Fibroblast of villous mesenchyme (primary cell): ENCODE results near the gene FAM131A. TPM values are rescaled to one million over a fixed set of nuclear protein-coding genes. Genes with fewer than 3 reads are reported as not detected.
A peak's percentile ranks its signal among the peaks of the same experiment; 100 is the strongest.

Experiments used
- DNase-seq: peaks from one replicate; pipeline ENCODE4 v3.0.0-alpha.2; 2010; ENCODE audit warnings: low read depth
- H3K4me3 ChIP-seq: 2 replicates; pipeline ENCODE4 v1.5.1; 2011; ENCODE audit warnings: low read depth, mild to moderate bottlenecking, low read length
- total RNA-seq: library from RNA; depleted of rRNA; stranded (reverse); fragments of >200 nt; gene quantifications from 2 replicates; pipeline ENCODE4 v1.2.3, GENCODE V29; 2012
- TF ChIP-seq, protein P1 (sequence below): IDR thresholded peaks from 2 replicates; pipeline ENCODE4 v1.5.1; 2012; ENCODE audit warnings: low read depth, mild to moderate bottlenecking, low read length; ENCODE audit not compliant: insufficient read depth

The FAM131A gene
- total RNA-seq, 1 donor: 17.3 TPM

DNA sequence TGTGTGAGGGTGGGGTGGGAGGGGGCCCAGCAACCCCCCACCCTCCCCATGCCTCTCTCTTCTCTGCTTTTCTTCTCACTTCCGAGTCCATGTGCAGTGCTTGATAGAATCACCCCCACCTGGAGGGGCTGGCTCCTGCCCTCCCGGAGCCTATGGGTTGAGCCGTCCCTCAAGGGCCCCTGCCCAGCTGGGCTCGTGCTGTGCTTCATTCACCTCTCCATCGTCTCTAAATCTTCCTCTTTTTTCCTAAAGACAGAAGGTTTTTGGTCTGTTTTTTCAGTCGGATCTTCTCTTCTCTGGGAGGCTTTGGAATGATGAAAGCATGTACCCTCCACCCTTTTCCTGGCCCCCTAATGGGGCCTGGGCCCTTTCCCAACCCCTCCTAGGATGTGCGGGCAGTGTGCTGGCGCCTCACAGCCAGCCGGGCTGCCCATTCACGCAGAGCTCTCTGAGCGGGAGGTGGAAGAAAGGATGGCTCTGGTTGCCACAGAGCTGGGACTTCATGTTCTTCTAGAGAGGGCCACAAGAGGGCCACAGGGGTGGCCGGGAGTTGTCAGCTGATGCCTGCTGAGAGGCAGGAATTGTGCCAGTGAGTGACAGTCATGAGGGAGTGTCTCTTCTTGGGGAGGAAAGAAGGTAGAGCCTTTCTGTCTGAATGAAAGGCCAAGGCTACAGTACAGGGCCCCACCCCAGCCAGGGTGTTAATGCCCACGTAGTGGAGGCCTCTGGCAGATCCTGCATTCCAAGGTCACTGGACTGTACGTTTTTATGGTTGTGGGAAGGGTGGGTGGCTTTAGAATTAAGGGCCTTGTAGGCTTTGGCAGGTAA is 8.1 kb downstream of the FAM131A start:
- DNase-seq: peak; percentile 60
- H3K4me3 ChIP-seq: no peak overlapping the region
- TF ChIP-seq, protein P1, sequence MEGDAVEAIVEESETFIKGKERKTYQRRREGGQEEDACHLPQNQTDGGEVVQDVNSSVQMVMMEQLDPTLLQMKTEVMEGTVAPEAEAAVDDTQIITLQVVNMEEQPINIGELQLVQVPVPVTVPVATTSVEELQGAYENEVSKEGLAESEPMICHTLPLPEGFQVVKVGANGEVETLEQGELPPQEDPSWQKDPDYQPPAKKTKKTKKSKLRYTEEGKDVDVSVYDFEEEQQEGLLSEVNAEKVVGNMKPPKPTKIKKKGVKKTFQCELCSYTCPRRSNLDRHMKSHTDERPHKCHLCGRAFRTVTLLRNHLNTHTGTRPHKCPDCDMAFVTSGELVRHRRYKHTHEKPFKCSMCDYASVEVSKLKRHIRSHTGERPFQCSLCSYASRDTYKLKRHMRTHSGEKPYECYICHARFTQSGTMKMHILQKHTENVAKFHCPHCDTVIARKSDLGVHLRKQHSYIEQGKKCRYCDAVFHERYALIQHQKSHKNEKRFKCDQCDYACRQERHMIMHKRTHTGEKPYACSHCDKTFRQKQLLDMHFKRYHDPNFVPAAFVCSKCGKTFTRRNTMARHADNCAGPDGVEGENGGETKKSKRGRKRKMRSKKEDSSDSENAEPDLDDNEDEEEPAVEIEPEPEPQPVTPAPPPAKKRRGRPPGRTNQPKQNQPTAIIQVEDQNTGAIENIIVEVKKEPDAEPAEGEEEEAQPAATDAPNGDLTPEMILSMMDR: peak; percentile 51

DNA sequence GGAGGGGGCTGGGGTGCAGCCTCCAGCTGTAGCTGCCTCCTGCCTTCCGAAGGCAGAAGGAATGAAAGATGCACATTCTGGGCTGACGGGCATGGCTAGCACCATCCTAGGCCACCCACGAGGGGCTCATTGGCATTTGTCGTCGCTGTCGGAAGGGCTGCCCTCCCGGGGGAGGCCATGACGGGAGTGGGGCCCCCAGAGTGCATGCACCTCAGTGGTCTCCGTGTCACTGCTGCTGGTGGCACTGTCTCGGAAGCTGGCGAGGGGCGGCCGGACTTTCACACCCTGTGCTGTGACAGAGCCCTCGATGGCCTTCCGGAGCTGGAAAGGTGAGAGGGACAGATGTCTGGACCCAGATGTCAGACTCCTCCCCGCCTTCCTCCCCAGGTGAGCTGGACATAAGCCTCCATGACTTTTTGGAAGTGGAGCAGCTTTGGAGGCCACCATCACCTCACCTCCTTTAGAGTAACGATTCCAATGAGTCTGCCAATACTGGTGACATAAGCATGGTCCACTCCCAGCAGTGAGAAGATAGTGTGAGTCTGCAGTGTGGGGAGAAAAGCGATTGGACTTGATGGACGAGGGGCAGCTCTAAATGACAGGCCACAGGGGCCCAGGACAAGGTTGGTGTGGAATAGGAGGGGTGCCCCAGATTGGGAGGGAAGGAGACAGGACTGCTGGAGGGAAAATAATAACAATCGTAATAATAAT is 9.2 kb downstream of the FAM131A start:
- DNase-seq: no peak
- no peak overlapping the region for H3K4me3 ChIP-seq
- TF ChIP-seq, protein P1: no peak

DNA sequence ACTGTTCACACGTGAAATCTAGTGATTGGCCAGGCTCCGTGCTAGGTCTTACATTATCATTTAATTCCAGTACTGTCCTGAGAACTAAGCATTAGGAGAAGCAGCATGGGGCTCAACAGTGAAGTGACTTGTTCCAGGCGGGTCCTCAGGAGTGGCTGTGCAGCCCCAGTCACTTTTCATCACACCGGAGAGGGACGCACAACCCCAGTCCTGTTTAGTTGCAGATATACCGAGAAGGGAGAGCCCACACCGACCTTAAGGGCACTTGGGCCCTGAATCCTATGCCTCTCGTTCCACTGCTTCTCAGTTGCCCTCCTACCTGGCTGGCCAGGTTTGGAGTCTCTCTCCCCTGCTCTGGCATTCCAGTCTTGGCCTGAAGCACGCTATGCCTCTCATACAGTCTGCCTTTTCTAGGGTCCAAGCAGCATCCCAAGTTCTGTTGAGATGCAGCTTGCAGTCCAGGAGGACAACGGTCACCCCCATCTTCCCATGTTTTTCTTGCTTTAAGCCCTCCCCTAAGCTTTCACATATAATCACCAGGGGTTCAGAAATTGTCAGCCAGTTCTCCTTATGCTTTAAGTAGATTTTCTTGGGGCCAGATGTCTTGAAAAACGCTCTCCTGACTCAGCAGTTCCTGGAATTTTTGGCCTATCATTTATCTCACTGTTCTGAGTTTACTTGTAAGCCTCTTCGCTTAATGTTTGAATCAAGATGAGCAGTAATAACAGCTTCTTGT is 10.1 kb downstream of the FAM131A start:
- TF ChIP-seq, protein P1: no peak
- DNase-seq: peak; percentile 70
- H3K4me3 ChIP-seq: no peak overlapping the region

DNA sequence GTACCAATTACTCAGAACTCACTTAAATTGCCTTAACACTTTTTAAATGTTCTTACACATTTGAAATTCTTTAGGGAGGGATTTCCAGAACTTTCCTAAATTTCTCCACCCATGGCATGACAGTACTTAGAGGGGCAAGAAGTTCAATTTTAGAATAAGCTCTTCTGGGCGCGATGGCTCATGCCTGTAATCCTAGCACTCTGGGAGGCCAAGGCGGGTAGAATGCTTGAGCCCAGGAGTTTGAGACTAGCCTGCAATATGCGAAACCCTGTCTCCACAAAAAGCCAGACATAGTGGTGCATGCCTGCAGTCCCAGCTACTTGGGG is 10.6 kb downstream of the FAM131A start:
- no peak for DNase-seq
- H3K4me3 ChIP-seq: no peak overlapping the region
- TF ChIP-seq, protein P1: no peak

DNA sequence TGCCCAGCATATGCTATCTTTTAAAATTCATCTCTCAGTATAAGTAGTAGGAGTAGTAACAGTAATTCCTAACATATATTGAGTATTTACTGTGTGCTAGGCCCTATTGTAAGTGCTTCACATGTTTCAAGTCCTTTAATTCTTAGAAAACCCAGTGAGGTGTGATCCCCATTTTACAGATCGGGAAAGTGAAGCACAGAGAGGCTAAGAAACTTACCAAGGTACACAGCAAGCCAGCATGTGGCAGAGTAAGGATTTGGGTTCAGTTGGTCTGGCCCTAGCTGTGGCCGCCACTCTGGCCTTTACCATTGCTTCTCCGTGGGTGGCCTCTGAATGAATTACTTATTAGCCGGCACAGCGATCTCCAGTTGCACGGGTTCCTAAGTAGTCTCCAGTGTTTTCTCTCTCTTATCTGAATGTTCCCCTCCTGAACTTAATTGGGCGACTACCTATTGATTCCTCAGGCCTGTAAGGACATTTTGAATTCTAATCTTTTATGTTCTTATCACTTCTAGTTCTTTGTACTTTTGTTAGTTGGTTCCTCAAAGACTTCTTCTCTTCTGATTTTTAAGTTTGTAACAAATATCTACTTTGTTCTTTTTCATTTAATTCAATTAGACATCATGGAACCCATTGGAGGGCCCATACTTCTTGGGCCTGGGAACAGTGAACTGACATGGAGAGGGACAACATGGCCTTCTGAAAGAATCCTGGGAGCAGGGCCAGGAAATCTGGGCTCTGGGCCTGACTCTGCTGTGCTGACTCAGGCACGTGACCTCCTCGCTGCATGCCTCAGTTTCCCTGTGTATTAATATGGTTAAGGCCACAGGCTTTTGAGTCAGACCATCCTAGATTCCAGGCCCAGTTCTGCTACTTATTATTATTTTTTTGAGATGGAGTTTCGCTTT is 12.4 kb downstream of the FAM131A start:
- no peak overlapping the region for H3K4me3 ChIP-seq
- TF ChIP-seq, protein P1: no peak
- DNase-seq: no peak

DNA sequence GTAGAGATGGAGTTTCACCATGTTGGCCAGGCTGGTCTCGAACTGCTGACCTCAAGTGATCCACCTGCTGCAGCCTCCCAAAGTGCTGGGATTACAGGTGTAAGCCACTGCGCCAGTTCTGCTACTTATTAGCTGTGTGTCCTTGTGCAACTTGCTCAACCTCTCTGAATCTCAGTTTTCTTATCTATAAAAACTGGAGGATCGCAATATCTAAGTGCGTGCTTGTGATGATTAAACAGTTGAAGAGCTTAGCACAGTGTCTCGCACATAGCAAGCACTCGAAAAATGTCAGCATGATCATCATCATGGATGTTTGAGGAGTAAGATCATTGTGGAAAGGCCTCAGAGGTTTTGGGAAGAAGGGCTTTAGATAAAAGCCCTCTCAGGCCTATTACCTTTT is 13.2 kb downstream of the FAM131A start:
- TF ChIP-seq, protein P1: no peak
- no peak for DNase-seq
- no peak overlapping the region for H3K4me3 ChIP-seq
